ENCODE data around the gene CCDC8. TPM values are rescaled to one million over a fixed set of nuclear protein-coding genes. Genes with fewer than 3 reads are reported as not detected.

Gene CCDC8
- total and polyA plus RNA-seq, 9 of the 15 experiments (the other 6 are each of a cell fraction or from before 2014, with no cell fraction given), result 0.68 to 30.8 (median 15.6) TPM

- peak; percentile 79; the same call in 1 of the 2 replicates for TF ChIP-seq TRIM25 (IDR thresholded peaks at IDR 0.05; ENCODE audit: borderline replicate concordance)
- TF ChIP-seq NFIC (IDR thresholded peaks at IDR 0.05), result peak; percentile 74
- peak; percentile 55 for TF ChIP-seq ZFX (CRISPR knock-in tag; IDR thresholded peaks at IDR 0.05)
- TF ChIP-seq POLR2A (conservative IDR thresholded peaks at IDR 0.05), result peak; percentile 62
- TF ChIP-seq RBM22 (IDR thresholded peaks at IDR 0.05; ENCODE audit: low read depth, low read length, poor library complexity, severe bottlenecking), result peak; percentile 58
- peak; percentile 51; the same call in 1 of the 2 replicates for TF ChIP-seq RNF2 (IDR thresholded peaks at IDR 0.05)
- TF ChIP-seq CREM (IDR thresholded peaks at IDR 0.05; ENCODE audit: low read depth), result peak; percentile 44; the same call in 1 of the 2 replicates
- peak; percentile 36; the same call in 1 of the 2 replicates for TF ChIP-seq MBD2 (IDR thresholded peaks at IDR 0.05; ENCODE audit: borderline replicate concordance, low read depth)
- TF ChIP-seq NEUROD1 (IDR thresholded peaks at IDR 0.05; ENCODE audit: borderline replicate concordance, low read depth, low read length, partially characterized antibody), result peak; percentile 69
- TF ChIP-seq PHF8 (IDR thresholded peaks at IDR 0.05; ENCODE audit: borderline replicate concordance, low read length), result peak; percentile 50; the same call in 1 of the 2 replicates
These were observed 2.7 kb upstream of the CCDC8 start (continued) for GRCh38 chr19:46415804-46416709.
